Memory B cell (primary cell): ENCODE results near the gene HIVEP3.
A peak's percentile ranks its signal among the peaks of the same experiment; 100 is the strongest.

ENCODE experiments used
- ATAC-seq: fragments of 150-1000 bp; cut with Tn5 transposase; 2 replicates; pipeline ENCODE4 v1.10.0; 2021; ENCODE audit warnings: low read depth, mild to moderate bottlenecking, moderate library complexity
- DNase-seq, 2 donors: peaks; one replicate each; pipeline ENCODE4 v3.0.0; 2022; ENCODE audit warnings: low spot score in 2 of 2
- H3K27ac Mint-ChIP-seq: one replicate; pipeline ENCODE4 v1.8.0; 2022; ENCODE audit warnings: mild to moderate bottlenecking, moderate library complexity, mixed read lengths
- H3K27me3 Mint-ChIP-seq: one replicate; pipeline ENCODE4 v1.8.0; 2022; ENCODE audit warnings: mixed read lengths
- H3K36me3 Mint-ChIP-seq: one replicate; pipeline ENCODE4 v1.8.0; 2022; ENCODE audit warnings: mild to moderate bottlenecking, mixed read lengths
- H3K4me1 Mint-ChIP-seq: one replicate; pipeline ENCODE4 v1.8.0; 2022; ENCODE audit warnings: mixed read lengths
- H3K4me3 Mint-ChIP-seq: one replicate; pipeline ENCODE4 v1.8.0; 2022; ENCODE audit warnings: mild to moderate bottlenecking, moderate library complexity, mixed read lengths
- H3K9me3 Mint-ChIP-seq: one replicate; pipeline ENCODE4 v1.8.0; 2022; ENCODE audit warnings: mixed read lengths

HIVEP3 gene

DNA sequence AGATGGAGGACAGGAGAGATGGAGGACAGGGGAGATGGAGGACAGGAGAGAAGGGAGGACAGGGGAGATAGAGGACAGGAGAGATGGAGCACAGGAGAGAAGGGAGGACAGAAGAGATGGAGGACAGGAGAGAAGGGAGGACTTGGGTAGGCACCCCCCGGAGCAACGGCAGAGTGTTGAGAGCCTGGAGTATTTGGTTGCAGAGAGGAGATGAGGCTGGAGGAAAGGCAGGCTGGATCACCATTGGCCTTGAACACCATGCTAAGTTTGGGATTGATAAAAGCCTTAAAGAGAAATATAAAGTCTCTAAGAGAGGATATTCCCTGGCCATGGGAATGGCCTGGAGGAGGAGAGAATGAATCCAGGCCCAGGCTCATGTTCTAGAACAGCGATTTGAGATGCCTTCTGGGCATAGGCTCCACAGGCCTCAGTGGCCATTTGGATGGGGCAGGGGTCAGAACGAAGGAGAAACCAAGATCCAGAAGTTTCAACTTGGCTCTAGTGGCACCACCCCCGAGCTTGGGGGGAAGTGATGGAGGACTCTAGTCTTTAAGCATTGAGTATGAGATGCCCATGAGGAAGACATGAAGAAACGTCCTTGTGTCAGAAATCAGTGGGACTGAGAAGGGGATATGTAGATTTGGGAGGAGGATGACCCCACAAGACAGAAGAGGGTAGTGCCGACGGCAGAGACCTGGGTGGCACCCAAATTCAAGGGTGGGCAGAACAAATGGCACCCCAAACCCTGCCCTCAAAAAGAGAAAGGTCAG lies 386.3 kb downstream of the HIVEP3 start:
- H3K27me3 Mint-ChIP-seq, result no peaks in the 10 kb centered on the region
- peaks cover 44% of the 10 kb centered on the region for H3K4me1 Mint-ChIP-seq
- peaks cover 7% of the 10 kb centered on the region for H3K36me3 Mint-ChIP-seq
- H3K4me3 Mint-ChIP-seq, result no peak overlapping the region
- DNase-seq (no peak), ATAC-seq (no peak)
- peak overlapping the region; percentile 85 for H3K27ac Mint-ChIP-seq
- peaks cover 2% of the 10 kb centered on the region for H3K9me3 Mint-ChIP-seq

- H3K36me3 Mint-ChIP-seq, result peaks cover 12% of the 10 kb centered on the region
- DNase-seq (no peak), ATAC-seq (no peak)
- no peak overlapping the region for H3K4me3 Mint-ChIP-seq
- H3K9me3 Mint-ChIP-seq, result peaks cover 5% of the 10 kb centered on the region
- peak overlapping the region; percentile 36 for H3K27ac Mint-ChIP-seq
- H3K4me1 Mint-ChIP-seq, result peaks cover 53% of the 10 kb centered on the region
- H3K27me3 Mint-ChIP-seq, result no peaks in the 10 kb centered on the region
Measured at GRCh38 chr1:41530411-41530810, 388.3 kb downstream of the HIVEP3 start.

DNA sequence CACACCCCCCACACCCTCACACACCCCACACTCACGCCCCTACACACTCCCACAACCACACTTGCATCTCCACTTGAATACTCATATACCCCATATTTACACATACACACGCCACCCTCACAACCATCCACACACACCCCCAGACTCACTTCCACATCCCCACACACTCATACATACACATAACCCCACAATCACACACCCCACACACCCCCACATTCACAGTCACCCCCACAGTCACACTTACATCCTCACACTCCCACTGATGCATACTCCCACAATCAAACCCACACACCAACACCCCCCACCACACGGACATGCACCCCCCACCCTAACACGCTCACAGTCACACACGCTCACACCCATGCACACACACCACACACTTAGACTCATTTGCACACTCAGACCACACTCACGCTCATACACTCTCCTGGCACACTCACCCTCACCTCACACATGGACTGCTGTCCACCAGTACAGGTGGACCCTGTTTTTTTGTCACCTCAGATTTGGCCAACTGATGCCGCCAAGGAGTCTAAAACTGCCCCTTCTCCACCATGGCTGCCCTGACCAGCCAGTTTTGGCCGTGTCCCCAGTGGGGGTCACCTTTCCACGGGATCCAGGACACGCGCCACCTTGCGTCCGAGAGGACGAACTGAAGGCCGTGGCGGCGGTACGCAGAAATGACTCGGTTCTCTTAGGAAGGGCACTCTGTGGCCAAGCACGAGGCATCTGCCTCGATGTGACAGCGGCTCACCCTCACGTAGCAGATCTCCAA lies 388.9 kb downstream of the HIVEP3 start:
- Mint-ChIP-seq H3K36me3 (peaks cover 12% of the 10 kb centered on the region), H3K4me1 (peaks cover 53% of the 10 kb centered on the region), H3K27me3 (no peaks in the 10 kb centered on the region), H3K27ac (peak overlapping the region; percentile 84), H3K9me3 (peaks cover 5% of the 10 kb centered on the region), H3K4me3 (no peak overlapping the region)
- DNase-seq (no peak), ATAC-seq (no peak)

- ATAC-seq (no peak), DNase-seq (no peak)
- peaks cover 5% of the 10 kb centered on the region for H3K9me3 Mint-ChIP-seq
- peak overlapping the region; percentile 84 for H3K27ac Mint-ChIP-seq
- H3K4me3 Mint-ChIP-seq, result no peak overlapping the region
- H3K36me3 Mint-ChIP-seq, result peaks cover 16% of the 10 kb centered on the region
- no peaks in the 10 kb centered on the region for H3K27me3 Mint-ChIP-seq
- peaks cover 51% of the 10 kb centered on the region for H3K4me1 Mint-ChIP-seq
Measured at GRCh38 chr1:41528726-41529605, 389.8 kb downstream of the HIVEP3 start.

- DNase-seq (no peak), ATAC-seq (no peak)
- no peaks in the 10 kb centered on the region for H3K27me3 Mint-ChIP-seq
- peaks cover 46% of the 10 kb centered on the region for H3K4me1 Mint-ChIP-seq
- peaks cover 5% of the 10 kb centered on the region for H3K9me3 Mint-ChIP-seq
- H3K27ac Mint-ChIP-seq, result peak overlapping the region; percentile 84
- H3K36me3 Mint-ChIP-seq, result peaks cover 16% of the 10 kb centered on the region
- no peak overlapping the region for H3K4me3 Mint-ChIP-seq
Measured at GRCh38 chr1:41528106-41528505, 390.6 kb downstream of the HIVEP3 start.

GRCh38 chr1:41526956-41527561 lies 391.7 kb downstream of the HIVEP3 start:
- Mint-ChIP-seq H3K36me3 (peaks cover 16% of the 10 kb centered on the region), H3K27ac (peak overlapping the region; percentile 84), H3K27me3 (no peaks in the 10 kb centered on the region), H3K9me3 (peaks cover 5% of the 10 kb centered on the region), H3K4me3 (no peak overlapping the region), H3K4me1 (peaks cover 45% of the 10 kb centered on the region)
- ATAC-seq (no peak), DNase-seq (no peak)

DNA sequence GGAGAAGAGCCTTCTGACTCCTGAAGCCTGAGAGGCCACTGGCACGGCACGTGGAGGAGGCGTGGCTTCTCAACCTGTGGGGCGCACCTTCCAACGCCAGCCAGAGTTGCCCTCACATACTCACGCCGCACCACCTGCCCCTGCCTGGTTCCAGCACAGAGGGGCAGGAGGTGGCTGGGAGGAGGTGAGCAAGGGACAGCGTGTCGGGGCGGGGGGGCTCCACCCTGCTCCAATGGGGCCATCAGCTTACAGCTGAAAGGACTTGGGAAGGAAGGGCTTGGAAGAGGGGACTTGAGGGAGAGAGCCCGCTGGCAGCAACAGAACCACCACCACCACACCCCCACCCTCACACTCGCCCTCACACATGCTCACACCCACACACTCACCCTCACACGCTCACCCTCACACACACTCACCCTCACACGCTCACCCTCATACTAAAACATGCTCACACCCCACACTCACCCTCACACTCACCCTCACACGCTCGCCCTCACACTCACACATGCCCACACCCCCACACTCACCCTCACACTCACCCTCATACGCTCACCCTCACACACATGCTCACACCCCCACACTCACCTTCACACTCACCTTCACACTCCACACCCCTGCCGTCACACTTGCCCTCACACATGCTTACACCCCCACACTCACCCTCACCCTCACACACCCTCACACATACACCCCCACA lies 392.7 kb downstream of the HIVEP3 start:
- Mint-ChIP-seq H3K4me1 (peaks cover 35% of the 10 kb centered on the region), H3K27ac (peak overlapping the region; percentile 84), H3K27me3 (no peaks in the 10 kb centered on the region), H3K9me3 (peaks cover 5% of the 10 kb centered on the region), H3K36me3 (peaks cover 12% of the 10 kb centered on the region), H3K4me3 (no peak overlapping the region)
- ATAC-seq (no peak), DNase-seq (no peak)

DNA sequence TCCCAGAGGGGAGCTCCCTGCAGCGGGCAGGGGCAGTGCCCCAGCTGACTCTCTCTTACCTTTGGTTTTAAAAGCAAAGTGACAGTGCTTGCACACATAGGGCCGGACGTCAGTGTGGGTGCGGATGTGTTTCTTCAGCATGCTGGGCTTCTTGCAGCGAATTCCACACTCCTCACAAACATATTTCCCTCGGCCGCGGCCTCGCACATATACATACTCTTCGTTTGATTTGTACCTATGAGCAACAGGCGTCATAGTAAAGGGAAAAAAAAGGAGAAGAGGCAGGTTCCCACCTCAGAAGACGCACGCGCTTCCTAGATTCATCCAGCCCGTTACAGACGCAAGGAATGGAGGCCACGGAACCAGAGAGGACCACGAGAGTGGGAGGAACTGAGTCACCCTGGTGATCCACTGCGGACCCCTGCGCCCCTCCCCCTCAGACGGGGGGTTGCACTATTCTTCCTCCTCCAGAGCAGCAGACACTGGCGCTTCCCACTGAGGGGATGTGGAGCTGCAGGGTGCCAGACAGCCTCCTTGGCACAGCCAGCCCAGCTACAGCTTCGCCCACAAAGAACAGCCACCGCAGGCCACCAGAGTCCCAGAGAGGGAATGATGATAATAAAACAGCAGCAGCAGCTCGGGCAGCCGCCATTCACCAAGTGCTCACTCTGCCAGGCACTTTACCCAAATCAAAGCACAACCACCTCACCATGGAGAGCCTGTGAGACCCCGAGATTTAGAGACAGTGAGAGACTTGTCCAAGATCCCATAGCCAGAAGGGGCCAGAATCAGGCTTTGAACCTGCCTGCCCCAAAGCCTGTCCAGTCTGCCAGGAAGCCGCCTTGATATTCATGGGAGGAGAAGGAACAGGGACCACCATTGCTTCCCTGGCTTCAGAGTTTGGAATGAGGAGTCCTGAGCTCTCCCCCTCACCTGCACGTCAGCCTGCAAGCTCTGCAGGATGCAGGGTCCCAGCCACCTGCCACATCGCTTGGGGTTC lies 393.7 kb downstream of the HIVEP3 start:
- Mint-ChIP-seq H3K4me1 (peaks cover 31% of the 10 kb centered on the region), H3K27ac (no peak overlapping the region), H3K4me3 (no peak overlapping the region), H3K27me3 (no peaks in the 10 kb centered on the region), H3K9me3 (peaks cover 5% of the 10 kb centered on the region), H3K36me3 (peaks cover 12% of the 10 kb centered on the region)
- DNase-seq (no peak), ATAC-seq (no peak)

DNA sequence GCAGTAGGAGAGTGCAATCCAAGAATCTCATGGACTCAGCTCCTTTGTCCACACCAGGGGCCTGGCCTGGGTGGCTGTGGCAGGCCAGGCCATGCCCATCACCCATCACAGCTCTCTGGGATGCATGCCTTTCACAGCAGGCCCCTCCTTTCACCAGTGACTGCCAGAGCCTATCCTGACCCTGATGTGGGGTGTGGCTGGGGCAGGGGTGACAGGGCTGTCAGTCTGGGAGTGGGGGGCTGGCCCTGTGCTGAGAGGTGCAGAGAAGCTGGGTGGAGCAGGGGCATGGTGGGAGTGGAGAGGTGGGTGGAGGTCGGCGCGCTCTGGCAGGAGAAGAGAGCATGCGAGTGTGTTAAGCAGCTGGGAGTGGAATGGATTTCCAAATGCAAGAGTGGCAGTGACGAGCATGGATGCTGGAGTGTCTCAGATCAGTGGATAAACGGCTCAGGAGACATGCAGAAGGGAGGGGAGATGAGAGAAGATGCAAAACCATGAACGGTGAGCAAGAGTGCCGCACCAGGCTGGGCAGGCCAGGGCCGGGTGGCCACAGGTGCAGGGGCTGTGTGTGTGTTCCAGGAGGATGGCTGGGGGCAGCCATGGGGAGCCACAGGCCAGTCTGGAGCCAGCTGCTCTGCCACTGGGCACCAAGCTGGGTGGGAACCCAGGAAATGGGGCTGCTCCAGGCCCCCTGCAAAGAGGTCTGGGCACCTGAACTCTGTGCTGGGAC lies 394.6 kb downstream of the HIVEP3 start:
- no peak overlapping the region for H3K27ac Mint-ChIP-seq
- no peak for ATAC-seq

DNA sequence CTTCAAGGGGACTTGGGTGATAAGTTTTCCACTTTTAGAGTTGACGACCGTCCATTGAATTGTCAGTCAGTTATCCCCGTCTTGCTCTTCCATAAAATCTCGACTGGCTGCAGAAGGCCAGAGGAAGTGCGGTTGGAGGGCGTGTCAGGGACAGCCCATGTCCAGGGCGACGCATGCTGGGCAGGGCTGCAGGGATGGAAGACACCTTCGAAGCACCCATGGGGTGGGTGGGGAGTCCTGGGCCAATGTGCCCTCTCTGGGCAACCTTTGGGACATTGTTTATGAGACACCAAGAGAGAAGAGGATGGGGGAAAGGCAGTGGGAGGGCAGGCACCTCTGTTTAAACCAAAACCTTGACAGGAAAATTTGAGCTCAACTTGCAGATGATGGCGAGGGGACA lies 395.7 kb downstream of the HIVEP3 start:
- H3K36me3 Mint-ChIP-seq, result peaks cover 17% of the 10 kb centered on the region
- peaks cover 27% of the 10 kb centered on the region for H3K4me1 Mint-ChIP-seq
- H3K9me3 Mint-ChIP-seq, result peaks cover 5% of the 10 kb centered on the region
- ATAC-seq, result no peak
- no peak for DNase-seq
- no peaks in the 10 kb centered on the region for H3K27me3 Mint-ChIP-seq
- H3K27ac Mint-ChIP-seq, result no peak overlapping the region
- H3K4me3 Mint-ChIP-seq, result no peak overlapping the region

More for the DNA sequence above, 394.6 kb downstream of the HIVEP3 start:
- H3K4me3 Mint-ChIP-seq, result no peak overlapping the region
- no peaks in the 10 kb centered on the region for H3K27me3 Mint-ChIP-seq
- H3K4me1 Mint-ChIP-seq, result peaks cover 30% of the 10 kb centered on the region
- H3K36me3 Mint-ChIP-seq, result peaks cover 17% of the 10 kb centered on the region
- peaks cover 5% of the 10 kb centered on the region for H3K9me3 Mint-ChIP-seq
- DNase-seq, result no peak

GRCh38 chr1:41521766-41522165 lies 397.0 kb downstream of the HIVEP3 start:
- no peak for DNase-seq
- no peak for ATAC-seq
- no peaks in the 10 kb centered on the region for H3K27me3 Mint-ChIP-seq
- H3K4me3 Mint-ChIP-seq, result no peak overlapping the region
- peaks cover 20% of the 10 kb centered on the region for H3K4me1 Mint-ChIP-seq
- H3K36me3 Mint-ChIP-seq, result peaks cover 17% of the 10 kb centered on the region
- no peak overlapping the region for H3K27ac Mint-ChIP-seq
- peaks cover 2% of the 10 kb centered on the region for H3K9me3 Mint-ChIP-seq
